ENCODE measurements around the gene UBQLNL. TPM values are rescaled to one million over a fixed set of nuclear protein-coding genes. Genes with fewer than 3 reads are reported as not detected.

UBQLNL gene
- polyA plus RNA-seq, 1 donor (not counting 4 experiments of a cell fraction or from before 2014, with no cell fraction given) = 0.12 TPM

GRCh38 chr11:5546457-5546856, 30.0 kb upstream of the UBQLNL start:
- no peaks in the 10 kb centered on the region for H3K27me3 ChIP-seq (ENCODE audit: control insufficient read depth, extremely low read depth, insufficient read depth, low read length)
- H3K4me2 ChIP-seq (ENCODE audit: control insufficient read depth, extremely low read depth, insufficient read depth, low read depth, low read length) = no peak overlapping the region
- no peak for TF ChIP-seq CTCF (optimal IDR thresholded peaks at IDR 0.05 in 1 of 3, IDR thresholded peaks at IDR 0.05 in 1 of 3, conservative IDR thresholded peaks at IDR 0.05 in 1 of 3; ENCODE audit: extremely low read depth in 1 of 3, insufficient read depth in 2 of 3, low read length in 3 of 3)
- TF ChIP-seq EZH2 (IDR thresholded peaks at IDR 0.05; ENCODE audit: low read length) = no peak
- no peak overlapping the region for H3K27ac ChIP-seq (ENCODE audit: control insufficient read depth, insufficient read depth, low read length)
- H3K4me3 ChIP-seq (ENCODE audit: control insufficient read depth in 2 of 3, extremely low read depth in 1 of 3, insufficient read depth in 2 of 3, low read depth in 1 of 3, low read length in 3 of 3) = no peak overlapping the region
- H3K79me2 ChIP-seq (ENCODE audit: control insufficient read depth, insufficient read depth, low read length) = no peaks in the 10 kb centered on the region
- no peaks in the 10 kb centered on the region for H3K36me3 ChIP-seq (ENCODE audit: control insufficient read depth in 2 of 2, extremely low read depth in 1 of 2, insufficient read depth in 2 of 2, low read length in 2 of 2)
- peaks cover 13% of the 10 kb centered on the region for H3K4me1 ChIP-seq (ENCODE audit: control insufficient read depth, extremely low read depth, insufficient read depth, low read length)
- H3K9ac ChIP-seq (ENCODE audit: control insufficient read depth, extremely low read depth, insufficient read depth, low read length) = no peak overlapping the region
- no peak for FAIRE-seq
- no peak overlapping the region for H2AFZ ChIP-seq (ENCODE audit: control insufficient read depth, low read length)
- H3K9me1 ChIP-seq (ENCODE audit: control insufficient read depth, extremely low read depth, insufficient read depth, low read length) = no peaks in the 10 kb centered on the region
- dilution Hi-C loops (cut with MboI; ENCODE audit: extremely low pct_ligation_motif_present, low sequenced_read_pairs) = no loop called here
- no peaks in the 10 kb centered on the region for H4K20me1 ChIP-seq (ENCODE audit: control insufficient read depth, extremely low read depth, insufficient read depth, low read length)
- DNase-seq (ENCODE audit: low read depth, low spot score) = no peak
- no peaks in the 10 kb centered on the region for H3K9me3 ChIP-seq (ENCODE audit: control insufficient read depth, low read depth, low read length)

GRCh38 chr11:5541427-5541826, 24.9 kb upstream of the UBQLNL start:
- H3K27ac ChIP-seq (ENCODE audit: control insufficient read depth, insufficient read depth, low read length) = no peak overlapping the region
- H3K4me1 ChIP-seq (ENCODE audit: control insufficient read depth, extremely low read depth, insufficient read depth, low read length) = no peaks in the 10 kb centered on the region
- no peak overlapping the region for H3K4me2 ChIP-seq (ENCODE audit: control insufficient read depth, extremely low read depth, insufficient read depth, low read depth, low read length)
- no peaks in the 10 kb centered on the region for H3K9me3 ChIP-seq (ENCODE audit: control insufficient read depth, low read depth, low read length)
- no peaks in the 10 kb centered on the region for H3K36me3 ChIP-seq (ENCODE audit: control insufficient read depth in 2 of 2, extremely low read depth in 1 of 2, insufficient read depth in 2 of 2, low read length in 2 of 2)
- H3K9me1 ChIP-seq (ENCODE audit: control insufficient read depth, extremely low read depth, insufficient read depth, low read length) = no peaks in the 10 kb centered on the region
- no peaks in the 10 kb centered on the region for H3K79me2 ChIP-seq (ENCODE audit: control insufficient read depth, insufficient read depth, low read length)
- H4K20me1 ChIP-seq (ENCODE audit: control insufficient read depth, extremely low read depth, insufficient read depth, low read length) = no peaks in the 10 kb centered on the region
- H3K27me3 ChIP-seq (ENCODE audit: control insufficient read depth, extremely low read depth, insufficient read depth, low read length) = no peaks in the 10 kb centered on the region
- FAIRE-seq (no peak), DNase-seq (ENCODE audit: low read depth, low spot score) (no peak)
- H3K9ac ChIP-seq (ENCODE audit: control insufficient read depth, extremely low read depth, insufficient read depth, low read length) = no peak overlapping the region
- H3K4me3 ChIP-seq (ENCODE audit: control insufficient read depth in 2 of 3, extremely low read depth in 1 of 3, insufficient read depth in 2 of 3, low read depth in 1 of 3, low read length in 3 of 3) = no peak overlapping the region
- no peak overlapping the region for H2AFZ ChIP-seq (ENCODE audit: control insufficient read depth, low read length)
- dilution Hi-C loops (cut with MboI; ENCODE audit: extremely low pct_ligation_motif_present, low sequenced_read_pairs) = no loop called here
- TF ChIP-seq EZH2 (IDR thresholded peaks at IDR 0.05; ENCODE audit: low read length) (no peak), CTCF (optimal IDR thresholded peaks at IDR 0.05 in 1 of 3, IDR thresholded peaks at IDR 0.05 in 1 of 3, conservative IDR thresholded peaks at IDR 0.05 in 1 of 3; ENCODE audit: extremely low read depth in 1 of 3, insufficient read depth in 2 of 3, low read length in 3 of 3) (no peak)

All from keratinocyte (primary cell).